Panc1 (cell line): ENCODE results near the gene SGMS1. TPM values are rescaled to one million over a fixed set of nuclear protein-coding genes. Genes with fewer than 3 reads are reported as not detected.

Source experiments
- ATAC-seq: fragments of 200-7000 bp; cut with Tn5 transposase; 2 replicates; pipeline ENCODE4 v1.9.1; 2020; ENCODE audit warnings: mild to moderate bottlenecking, moderate library complexity
- BruUV-seq: library from RNA; stranded (reverse); fragments of 400-500 nt; replicated peaks from 2 replicates; lab custom pipeline; 2021; lab: Mats Ljungman, UMichigan
- CTCF ChIA-PET: fragments of 300-600 bp; sonication (Branson Sonifier 250); formaldehyde crosslinking; loops from one replicate; lab custom pipeline; 2022; ENCODE audit warnings: antibody characterized with exemption; lab: Charles Lee
- POLR2A ChIA-PET: fragments of 300-600 bp; sonication (Branson Sonifier 250); formaldehyde crosslinking; loops from one replicate; lab custom pipeline; 2022; ENCODE audit warnings: antibody characterized with exemption; lab: Charles Lee
- DNase-seq: peaks from one replicate; pipeline ENCODE4 v3.0.0-alpha.2; 2010; ENCODE audit warnings: low read depth, low spot score
- H3K27ac ChIP-seq: 2 replicates; pipeline ENCODE4 v1.5.1; 2011; ENCODE audit warnings: mild to moderate bottlenecking, low read length, inconsistent platforms
- H3K27me3 ChIP-seq: fragments of 200-500 bp; sonication (Bioruptor generic); 2 replicates; pipeline ENCODE4 v1.6.0; 2014; ENCODE audit warnings: low read length, inconsistent platforms; ENCODE audit not compliant: control insufficient read depth, insufficient read depth
- H3K36me3 ChIP-seq: fragments of 200-500 bp; sonication (Bioruptor generic); 2 replicates; pipeline ENCODE4 v1.5.1; 2014; ENCODE audit warnings: inconsistent platforms, mild to moderate bottlenecking, low read length, moderate library complexity; ENCODE audit not compliant: control insufficient read depth, insufficient read depth
- H3K4me1 ChIP-seq: 2 replicates; pipeline ENCODE4 v1.5.1; 2011; ENCODE audit warnings: inconsistent platforms, mild to moderate bottlenecking, low read length, moderate library complexity; ENCODE audit not compliant: control insufficient read depth, insufficient read depth
- H3K4me3 ChIP-seq, 2 experiments: 2 replicates each; pipeline ENCODE4 v1.5.1; 2011 to 2012; ENCODE audit warnings: low read depth in 2 of 2, low read length in 2 of 2, mild to moderate bottlenecking in 2 of 2, inconsistent platforms in 1 of 2, moderate library complexity in 1 of 2
- H3K9me3 ChIP-seq: fragments of 200-500 bp; sonication (Bioruptor generic); 2 replicates; pipeline ENCODE4 v1.5.1; 2014; ENCODE audit warnings: low read depth, mild to moderate bottlenecking, inconsistent platforms, low read length, moderate library complexity; ENCODE audit not compliant: control insufficient read depth, insufficient read depth
- POLR2AphosphoS5 ChIP-seq: IDR thresholded peaks from 2 replicates; pipeline ENCODE4 v1.6.1; 2012; ENCODE audit warnings: mild to moderate bottlenecking, low read depth, low read length, moderate library complexity
- SIN3A ChIP-seq: IDR thresholded peaks from 2 replicates; pipeline ENCODE4 v1.6.1; 2012; ENCODE audit warnings: low read depth, mild to moderate bottlenecking, low read length, moderate library complexity, borderline replicate concordance; ENCODE audit not compliant: insufficient read depth
- TCF7L2 ChIP-seq: IDR thresholded peaks from 2 replicates; pipeline ENCODE4 v1.6.1; 2011; ENCODE audit warnings: mild to moderate bottlenecking, low read depth, low read length, inconsistent platforms
- in situ Hi-C: cut with HindIII; loops from 2 replicates; pipeline ENCODE4 v1.10.0; 2016; ENCODE audit warnings: low sequenced_read_pairs, low pct_unique_long_range_greater_than_20kb
- intact Hi-C: fragments of 100-400 bp; cut with micrococcal nuclease; formaldehyde crosslinking; loops from one replicate; pipeline ENCODE4 v1.10.0; 2022; ENCODE audit not compliant: unreplicated experiment
- total RNA-seq: library from RNA; stranded (reverse); gene quantifications from one replicate; pipeline ENCODE4 v1.2.1, GENCODE V29; 2021; ENCODE audit not compliant: unreplicated experiment
- TF ChIP-seq, protein P1 (sequence below): fragments of 450-650 bp; IDR thresholded peaks from 2 replicates; pipeline ENCODE4 v1.5.1; 2017; ENCODE audit warnings: mild to moderate bottlenecking
- TF ChIP-seq, protein P2 (sequence below), 2 experiments: IDR thresholded peaks; 2 replicates each; pipeline ENCODE4 v1.6.1; 2011 to 2012; ENCODE audit warnings: low read depth in 2 of 2, control low read depth in 1 of 2, low read length in 1 of 2, mild to moderate bottlenecking in 1 of 2, moderate library complexity in 1 of 2; ENCODE audit not compliant: insufficient read depth in 1 of 2

The SGMS1 gene
- total RNA-seq, 1 experiment from 2014 or later: 22.0 TPM

DNA sequence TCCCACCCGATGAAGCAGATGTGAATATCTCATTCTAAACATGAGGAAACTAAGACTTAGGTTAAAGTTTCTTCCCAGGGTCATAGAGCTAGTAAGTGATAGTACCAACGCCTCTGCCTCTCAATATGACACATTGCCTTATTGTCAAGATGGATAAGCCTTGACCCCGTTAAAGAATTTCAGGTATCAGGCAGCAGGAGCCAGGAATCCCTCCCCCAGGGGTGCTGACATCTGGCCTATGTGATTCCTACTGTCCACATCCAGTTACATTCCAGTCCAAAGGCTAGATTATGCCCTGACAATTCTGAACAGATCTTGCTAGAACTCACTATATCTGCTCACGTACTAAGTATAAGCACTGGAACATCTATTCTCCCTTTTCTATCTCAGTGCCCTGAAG is 314.4 kb downstream of the SGMS1 start:
- H3K36me3 ChIP-seq: no peaks in the 10 kb centered on the region
- intact Hi-C loops (no loop called here), in situ Hi-C loops (no loop called here)
- ChIA-PET CTCF (no interaction called here), POLR2A (no interaction called here)
- no TSS peak for BruUV-seq
- no peaks in the 10 kb centered on the region for H3K9me3 ChIP-seq
- no peaks in the 10 kb centered on the region for H3K27me3 ChIP-seq
- no peak overlapping the region for H3K27ac ChIP-seq
- no peak for ATAC-seq
- TF ChIP-seq TCF7L2 (no peak), POLR2AphosphoS5 (no peak), SIN3A (no peak)
- TF ChIP-seq, protein P1, sequence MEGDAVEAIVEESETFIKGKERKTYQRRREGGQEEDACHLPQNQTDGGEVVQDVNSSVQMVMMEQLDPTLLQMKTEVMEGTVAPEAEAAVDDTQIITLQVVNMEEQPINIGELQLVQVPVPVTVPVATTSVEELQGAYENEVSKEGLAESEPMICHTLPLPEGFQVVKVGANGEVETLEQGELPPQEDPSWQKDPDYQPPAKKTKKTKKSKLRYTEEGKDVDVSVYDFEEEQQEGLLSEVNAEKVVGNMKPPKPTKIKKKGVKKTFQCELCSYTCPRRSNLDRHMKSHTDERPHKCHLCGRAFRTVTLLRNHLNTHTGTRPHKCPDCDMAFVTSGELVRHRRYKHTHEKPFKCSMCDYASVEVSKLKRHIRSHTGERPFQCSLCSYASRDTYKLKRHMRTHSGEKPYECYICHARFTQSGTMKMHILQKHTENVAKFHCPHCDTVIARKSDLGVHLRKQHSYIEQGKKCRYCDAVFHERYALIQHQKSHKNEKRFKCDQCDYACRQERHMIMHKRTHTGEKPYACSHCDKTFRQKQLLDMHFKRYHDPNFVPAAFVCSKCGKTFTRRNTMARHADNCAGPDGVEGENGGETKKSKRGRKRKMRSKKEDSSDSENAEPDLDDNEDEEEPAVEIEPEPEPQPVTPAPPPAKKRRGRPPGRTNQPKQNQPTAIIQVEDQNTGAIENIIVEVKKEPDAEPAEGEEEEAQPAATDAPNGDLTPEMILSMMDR: no peak
- TF ChIP-seq, protein P2, sequence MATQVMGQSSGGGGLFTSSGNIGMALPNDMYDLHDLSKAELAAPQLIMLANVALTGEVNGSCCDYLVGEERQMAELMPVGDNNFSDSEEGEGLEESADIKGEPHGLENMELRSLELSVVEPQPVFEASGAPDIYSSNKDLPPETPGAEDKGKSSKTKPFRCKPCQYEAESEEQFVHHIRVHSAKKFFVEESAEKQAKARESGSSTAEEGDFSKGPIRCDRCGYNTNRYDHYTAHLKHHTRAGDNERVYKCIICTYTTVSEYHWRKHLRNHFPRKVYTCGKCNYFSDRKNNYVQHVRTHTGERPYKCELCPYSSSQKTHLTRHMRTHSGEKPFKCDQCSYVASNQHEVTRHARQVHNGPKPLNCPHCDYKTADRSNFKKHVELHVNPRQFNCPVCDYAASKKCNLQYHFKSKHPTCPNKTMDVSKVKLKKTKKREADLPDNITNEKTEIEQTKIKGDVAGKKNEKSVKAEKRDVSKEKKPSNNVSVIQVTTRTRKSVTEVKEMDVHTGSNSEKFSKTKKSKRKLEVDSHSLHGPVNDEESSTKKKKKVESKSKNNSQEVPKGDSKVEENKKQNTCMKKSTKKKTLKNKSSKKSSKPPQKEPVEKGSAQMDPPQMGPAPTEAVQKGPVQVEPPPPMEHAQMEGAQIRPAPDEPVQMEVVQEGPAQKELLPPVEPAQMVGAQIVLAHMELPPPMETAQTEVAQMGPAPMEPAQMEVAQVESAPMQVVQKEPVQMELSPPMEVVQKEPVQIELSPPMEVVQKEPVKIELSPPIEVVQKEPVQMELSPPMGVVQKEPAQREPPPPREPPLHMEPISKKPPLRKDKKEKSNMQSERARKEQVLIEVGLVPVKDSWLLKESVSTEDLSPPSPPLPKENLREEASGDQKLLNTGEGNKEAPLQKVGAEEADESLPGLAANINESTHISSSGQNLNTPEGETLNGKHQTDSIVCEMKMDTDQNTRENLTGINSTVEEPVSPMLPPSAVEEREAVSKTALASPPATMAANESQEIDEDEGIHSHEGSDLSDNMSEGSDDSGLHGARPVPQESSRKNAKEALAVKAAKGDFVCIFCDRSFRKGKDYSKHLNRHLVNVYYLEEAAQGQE (IDR thresholded peaks at IDR 0.05; ENCODE audit: insufficient read depth in 1 of 2, low read depth in 2 of 2, low read length in 1 of 2): no peak
- no peak overlapping the region for H3K4me3 ChIP-seq
- no peak for DNase-seq
- H3K4me1 ChIP-seq: no peaks in the 10 kb centered on the region

DNA sequence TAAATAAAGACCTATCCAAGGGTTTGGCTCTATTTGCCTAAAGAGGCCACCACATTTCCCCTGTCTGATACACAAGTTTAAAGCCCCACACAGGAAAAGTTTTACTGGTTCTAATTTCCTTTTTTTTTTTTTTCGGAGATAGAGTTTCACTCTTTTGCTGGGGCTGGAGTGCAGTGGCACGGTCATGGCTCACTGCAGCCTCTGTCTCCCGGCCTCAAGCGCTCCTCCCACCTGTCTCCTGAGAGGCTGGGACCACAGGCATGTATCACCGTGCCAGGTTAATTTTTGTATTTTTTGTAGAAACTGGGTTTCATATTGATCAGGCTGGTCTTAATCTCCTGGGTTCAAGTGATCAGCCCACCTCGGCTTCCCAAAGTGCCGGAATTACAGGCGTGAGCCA is 319.1 kb downstream of the SGMS1 start:
- no peak for ATAC-seq
- DNase-seq: no peak
- H3K36me3 ChIP-seq: no peaks in the 10 kb centered on the region
- in situ Hi-C loops: no loop called here
- POLR2A ChIA-PET: interaction anchor here (0.7 kb wide), 1 partner anchor 10 kb away, joined by 4 read pairs; no protein-coding TSS in a partner anchor
- H3K9me3 ChIP-seq: no peaks in the 10 kb centered on the region
- no TSS peak for BruUV-seq
- no peak overlapping the region for H3K27ac ChIP-seq
- H3K4me1 ChIP-seq: no peaks in the 10 kb centered on the region
- TF ChIP-seq POLR2AphosphoS5 (no peak), SIN3A (no peak), TCF7L2 (no peak)
- TF ChIP-seq, protein P2 (IDR thresholded peaks at IDR 0.05; ENCODE audit: insufficient read depth in 1 of 2, low read depth in 2 of 2, low read length in 1 of 2): no peak
- TF ChIP-seq, protein P1: no peak
- intact Hi-C loops: no loop called here
- no peak overlapping the region for H3K4me3 ChIP-seq
- CTCF ChIA-PET: no interaction called here
- no peaks in the 10 kb centered on the region for H3K27me3 ChIP-seq
